Peyer's patch (tissue), 4 donors: ENCODE data around the gene OSBPL5. TPM values are rescaled to one million over a fixed set of nuclear protein-coding genes. Genes with fewer than 3 reads are reported as not detected.

Experiments
- DNase-seq, 3 donors: peaks; one replicate each; pipeline ENCODE4 v3.0.0-alpha.2; 2017 to 2019
- H3K27ac ChIP-seq, 4 donors: fragments of 200-600 bp; sonication (generic); one replicate each; pipeline ENCODE4 v1.5.1; 2016 to 2019
- H3K27me3 ChIP-seq, 2 donors: fragments of 200-600 bp; sonication (generic); one replicate each; pipeline ENCODE4 v1.5.1; 2019
- H3K36me3 ChIP-seq, 3 donors: fragments of 200-600 bp; sonication (generic); one replicate each; pipeline ENCODE4 v1.5.1; 2016 to 2019
- H3K4me1 ChIP-seq, 4 donors: fragments of 200-600 bp; sonication (generic); one replicate each; pipeline ENCODE4 v1.5.1; 2016 to 2019
- H3K4me3 ChIP-seq, 4 donors: fragments of 200-600 bp; sonication (generic); 1 replicate in 3 of 4; 2 replicates in 1 of 4; pipeline ENCODE4 v1.5.1; 2016 to 2019; ENCODE audit warnings: mild to moderate bottlenecking in 1 of 4
- H3K9me3 ChIP-seq, 4 donors: fragments of 200-600 bp; sonication (generic); one replicate each; pipeline ENCODE4 v1.5.1; 2016 to 2019; ENCODE audit warnings: mild to moderate bottlenecking in 1 of 4
- POLR2A ChIP-seq, 2 donors: fragments of 450-650 bp; IDR thresholded peaks; one replicate each; pipeline ENCODE4 v1.5.1; 2017; ENCODE audit warnings: antibody characterized with exemption in 2 of 2, mild to moderate bottlenecking in 2 of 2, moderate library complexity in 2 of 2
- small RNA-seq, 2 donors: library from RNA; depleted of rRNA; stranded (forward); fragments of <200 nt; gene quantifications; one replicate each; pipeline ENCODE3, GENCODE V24; 2016
- total RNA-seq, 4 donors: library from RNA; depleted of rRNA; stranded (reverse); fragments of >200 nt; gene quantifications; one replicate each; pipeline ENCODE4 v1.1.0, GENCODE V29; 2016
- TF ChIP-seq, protein P1 (sequence below), 6 experiments: fragments of 450-650 bp in 4 of 6; fragments of 200-600 bp in 2 of 6; sonication (generic) in 1 of 6; IDR thresholded peaks; one replicate each; pipeline ENCODE4 v1.5.1; 2017 to 2019; ENCODE audit warnings: antibody characterized with exemption in 6 of 6, mild to moderate bottlenecking in 3 of 6, moderate library complexity in 1 of 6

OSBPL5 gene
- total RNA-seq, 4 donors from 2014 or later, result 39.8 to 110 (median 73.2) TPM

DNA sequence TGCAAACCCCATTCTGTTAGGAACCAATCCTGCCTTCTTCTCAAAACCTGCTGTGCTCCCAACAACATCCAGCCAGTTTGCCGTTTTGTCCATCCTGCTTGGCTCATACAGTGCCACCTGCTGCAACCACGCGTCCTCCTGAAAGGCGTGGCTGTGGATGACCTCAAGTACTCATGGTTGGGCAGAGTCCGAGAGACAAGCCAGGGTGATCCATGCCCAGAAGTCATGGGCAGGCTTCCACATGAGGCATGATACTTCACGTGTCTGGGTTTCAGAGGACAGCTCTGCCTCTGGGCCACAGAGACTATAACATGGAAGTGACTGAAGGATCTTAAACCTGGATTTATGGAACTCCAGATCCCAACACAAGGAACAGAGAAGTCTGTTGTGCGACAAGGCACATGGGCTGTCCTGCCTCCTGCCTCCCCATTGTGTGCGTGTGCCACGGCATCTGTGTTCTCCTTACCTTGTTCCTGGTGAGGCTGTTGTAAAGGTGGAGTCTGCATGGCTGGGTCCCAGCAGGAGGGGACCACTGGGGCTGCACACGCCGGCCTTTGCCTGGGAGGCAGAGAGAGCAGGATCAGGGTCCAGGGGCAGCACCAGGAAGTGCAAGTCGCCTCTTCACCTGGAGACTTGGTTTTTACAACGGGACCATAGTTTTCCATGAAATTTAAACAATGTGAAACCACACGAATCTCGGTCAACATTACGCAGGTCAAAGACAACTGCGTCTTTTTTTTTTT lies 123.2 kb downstream of the OSBPL5 start:
- peak in 2 of 3 donors; percentile 75 to 83 for DNase-seq
- Histone ChIP-seq H3K27me3 (no peaks in the 10 kb centered on the region), H3K27ac (peak overlapping the region in 1 of 4 donors; percentile 57), H3K4me3 (no peak overlapping the region), H3K9me3 (no peaks in the 10 kb centered on the region), H3K36me3 (peaks cover 0 to 71% (median 4%) of the 10 kb centered on the region in 3 donors), H3K4me1 (peaks cover 0 to 14% (median 3%) of the 10 kb centered on the region in 4 donors)
- TF ChIP-seq, protein P1, sequence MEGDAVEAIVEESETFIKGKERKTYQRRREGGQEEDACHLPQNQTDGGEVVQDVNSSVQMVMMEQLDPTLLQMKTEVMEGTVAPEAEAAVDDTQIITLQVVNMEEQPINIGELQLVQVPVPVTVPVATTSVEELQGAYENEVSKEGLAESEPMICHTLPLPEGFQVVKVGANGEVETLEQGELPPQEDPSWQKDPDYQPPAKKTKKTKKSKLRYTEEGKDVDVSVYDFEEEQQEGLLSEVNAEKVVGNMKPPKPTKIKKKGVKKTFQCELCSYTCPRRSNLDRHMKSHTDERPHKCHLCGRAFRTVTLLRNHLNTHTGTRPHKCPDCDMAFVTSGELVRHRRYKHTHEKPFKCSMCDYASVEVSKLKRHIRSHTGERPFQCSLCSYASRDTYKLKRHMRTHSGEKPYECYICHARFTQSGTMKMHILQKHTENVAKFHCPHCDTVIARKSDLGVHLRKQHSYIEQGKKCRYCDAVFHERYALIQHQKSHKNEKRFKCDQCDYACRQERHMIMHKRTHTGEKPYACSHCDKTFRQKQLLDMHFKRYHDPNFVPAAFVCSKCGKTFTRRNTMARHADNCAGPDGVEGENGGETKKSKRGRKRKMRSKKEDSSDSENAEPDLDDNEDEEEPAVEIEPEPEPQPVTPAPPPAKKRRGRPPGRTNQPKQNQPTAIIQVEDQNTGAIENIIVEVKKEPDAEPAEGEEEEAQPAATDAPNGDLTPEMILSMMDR (IDR thresholded peaks at IDR 0.05), result no peak
- no peak for TF ChIP-seq POLR2A (IDR thresholded peaks at IDR 0.05)

DNA sequence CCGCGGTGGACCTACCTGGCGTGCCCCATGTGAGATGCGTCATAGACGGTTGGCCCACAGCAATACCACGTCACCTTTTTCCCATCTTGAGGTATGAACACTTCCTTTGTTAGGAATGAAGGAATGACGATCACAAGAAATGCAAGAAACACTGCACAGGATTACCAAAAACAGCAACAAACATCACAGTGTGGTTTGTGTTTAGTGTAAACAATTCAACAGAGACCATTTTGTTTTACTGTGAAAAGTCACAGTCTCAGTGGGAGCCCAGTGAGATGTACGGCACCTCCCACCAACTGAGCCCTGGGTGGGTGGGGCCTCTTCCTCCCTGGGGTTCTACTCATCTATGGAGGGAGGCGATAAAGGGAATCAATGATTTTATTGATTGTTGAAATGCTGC lies 124.2 kb downstream of the OSBPL5 start:
- TF ChIP-seq, protein P1 (IDR thresholded peaks at IDR 0.05), result no peak
- no peak for TF ChIP-seq POLR2A (IDR thresholded peaks at IDR 0.05)
- no peaks in the 10 kb centered on the region for H3K9me3 ChIP-seq
- peak in 1 of 3 donors; percentile 3 for DNase-seq
- H3K27ac ChIP-seq, result no peak overlapping the region
- no peak overlapping the region for H3K4me3 ChIP-seq
- H3K36me3 ChIP-seq, result peaks cover 0 to 72% (median 4%) of the 10 kb centered on the region in 3 donors
- H3K4me1 ChIP-seq, result peaks cover 0 to 14% (median 6%) of the 10 kb centered on the region in 4 donors
- H3K27me3 ChIP-seq, result no peaks in the 10 kb centered on the region

DNA sequence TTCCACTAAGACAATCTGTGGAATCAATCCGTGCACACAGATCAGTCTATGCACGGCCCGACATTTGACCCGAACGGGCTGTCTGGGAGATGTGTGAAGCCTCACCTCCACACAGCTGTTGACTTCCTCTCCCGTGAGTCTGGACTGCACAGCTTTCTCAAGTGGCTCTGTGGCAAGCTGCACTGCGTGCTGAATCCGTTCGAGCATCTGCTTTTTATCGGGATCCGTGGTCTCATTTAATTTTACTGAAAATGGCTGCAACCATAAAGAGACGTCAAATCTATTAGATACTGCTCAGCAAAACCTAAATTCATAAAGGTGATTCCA lies 127.2 kb downstream of the OSBPL5 start:
- Histone ChIP-seq H3K9me3 (no peaks in the 10 kb centered on the region), H3K27me3 (no peaks in the 10 kb centered on the region), H3K36me3 (peaks cover 0 to 80% (median 4%) of the 10 kb centered on the region in 3 donors), H3K27ac (no peak overlapping the region), H3K4me1 (peaks cover 0 to 9% (median 6%) of the 10 kb centered on the region in 4 donors), H3K4me3 (no peak overlapping the region)
- TF ChIP-seq, protein P1 (IDR thresholded peaks at IDR 0.05), result no peak
- no peak for TF ChIP-seq POLR2A (IDR thresholded peaks at IDR 0.05)
- DNase-seq, result no peak

Small RNA genes lying within 50 kb of the gene (small RNA-seq; reads per million reads assigned to genes)
- 0 reads per million in 2 donors for gene RNU1-91P

Other genes starting within 250 kb of the OSBPL5 start
- gene PHLDA2, start 235.9 kb downstream of the OSBPL5 start, total RNA-seq, result 1 to 10 TPM in 3 of 4 donors, not detected in 1; 4.1 to 6.4 (median 4.9) TPM
- 100 to 1,000 TPM in 3 of 4 donors, 10 to 100 TPM in 1; 87.6 to 177 (median 119) TPM for gene NAP1L4, start 173.0 kb downstream of the OSBPL5 start, total RNA-seq
- gene CARS1, start 107.9 kb downstream of the OSBPL5 start, total RNA-seq, result 10 to 100 TPM; 41.7 to 59.9 (median 54.1) TPM
- not detected for gene MRGPRG, start 53.5 kb upstream of the OSBPL5 start, total RNA-seq
- 1 to 10 TPM in 1 of 4 donors, not detected in 3; 1.2 TPM for gene MRGPRE, start 67.1 kb upstream of the OSBPL5 start, total RNA-seq
- 10 to 100 TPM; 36.1 to 94.1 (median 40.6) TPM for gene ZNF195, start 213.8 kb upstream of the OSBPL5 start, total RNA-seq